HepG2 (cell line): ENCODE measurements around the gene CLCN4. TPM values are rescaled to one million over a fixed set of nuclear protein-coding genes. Genes with fewer than 3 reads are reported as not detected.

Source experiments
- ATAC-seq: fragments of 200-7000 bp; cut with Tn5 transposase; 3 replicates; pipeline ENCODE4 v1.9.1; 2020; ENCODE audit warnings: mild to moderate bottlenecking, moderate library complexity
- BruUV-seq: library from RNA; stranded (reverse); fragments of 400-500 nt; replicated peaks from 2 replicates; lab custom pipeline; 2021; lab: Mats Ljungman, UMichigan
- CTCF ChIA-PET: fragments of 300-600 bp; formaldehyde crosslinking; extraction: SDS; loops from one replicate; lab custom pipeline; 2021; ENCODE audit warnings: low total read pairs, inconsistent platforms, low intra/inter-chr PET ratio; lab: Yijun Ruan, JAX
- POLR2A ChIA-PET: fragments of 350-600 bp; sonication (Branson Sonifier 250); formaldehyde crosslinking; loops from one replicate; lab custom pipeline; 2020; ENCODE audit warnings: antibody characterized with exemption, inconsistent platforms; lab: Yijun Ruan, JAX
- DNase-seq: peaks from one replicate; pipeline ENCODE4 v3.0.0-alpha.2; 2015; ENCODE audit warnings: low spot score
- FAIRE-seq: peaks from 3 replicates; lab custom pipeline; 2011; peaks lifted over from hg19 to GRCh38; lab: Jason Lieb, UNC
- H2AFZ ChIP-seq: one replicate; pipeline ENCODE4 v1.6.1; 2011; ENCODE audit warnings: low read length, inconsistent platforms
- H3K27ac ChIP-seq: fragments of 300-600 bp; 3 replicates; pipeline ENCODE4 v1.8.0; 2011; ENCODE audit warnings: mixed run types, mild to moderate bottlenecking, mixed read lengths, low read length, inconsistent platforms; ENCODE audit not compliant: insufficient read depth; ENCODE audit errors: extremely low read length
- H3K27me3 ChIP-seq, 2 experiments: fragments of 200-600 bp in 1 of 2; 2 replicates in 1 of 2; 3 replicates in 1 of 2; pipeline versions ENCODE4 v1.6.0 to v1.8.0; 2011; ENCODE audit warnings: low read length in 2 of 2, mild to moderate bottlenecking in 2 of 2, moderate library complexity in 2 of 2, inconsistent platforms in 1 of 2; ENCODE audit not compliant: insufficient read depth in 2 of 2, control insufficient read depth in 1 of 2
- H3K36me3 ChIP-seq, 2 experiments: fragments of 200-600 bp in 1 of 2; replicated peaks in 1 of 2; 2 replicates in 1 of 2; 3 replicates in 1 of 2; pipeline versions ENCODE4 v1.5.1 to v1.8.0; 2011; ENCODE audit warnings: low read length in 2 of 2, inconsistent platforms in 1 of 2; ENCODE audit not compliant: insufficient read depth in 2 of 2, control insufficient read depth in 1 of 2
- H3K4me1 ChIP-seq: 2 replicates; pipeline ENCODE4 v1.5.1; 2012; ENCODE audit warnings: low read length, inconsistent platforms; ENCODE audit not compliant: insufficient read depth
- H3K4me2 ChIP-seq: 2 replicates; pipeline ENCODE4 v1.6.0; 2011; ENCODE audit warnings: low read depth, low read length, inconsistent platforms
- H3K4me3 ChIP-seq, 3 experiments: fragments of 200-600 bp in 1 of 3; sonication (generic), shearing (Covaris generic) in 1 of 3; replicated peaks in 1 of 3; 2 replicates each; pipeline ENCODE4 v1.5.1; 2011 to 2016; ENCODE audit warnings: low read length in 3 of 3, inconsistent platforms in 2 of 3, low read depth in 2 of 3, mild to moderate bottlenecking in 2 of 3, control low read depth in 1 of 3, mixed read lengths in 1 of 3; ENCODE audit not compliant: insufficient read depth in 1 of 3
- H3K79me2 ChIP-seq: one replicate; pipeline ENCODE4 v1.6.1; 2011; ENCODE audit warnings: low read length, inconsistent platforms; ENCODE audit not compliant: insufficient read depth
- H3K9ac ChIP-seq: 2 replicates; pipeline ENCODE4 v1.6.0; 2011; ENCODE audit warnings: mild to moderate bottlenecking, low read depth, low read length, inconsistent platforms; ENCODE audit not compliant: insufficient read depth
- H3K9me3 ChIP-seq: 2 replicates; pipeline ENCODE4 v1.5.1; 2012; ENCODE audit warnings: mild to moderate bottlenecking, low read length
- H4K20me1 ChIP-seq: 2 replicates; pipeline ENCODE4 v1.6.0; 2011; ENCODE audit warnings: inconsistent platforms, mild to moderate bottlenecking, low read length, moderate library complexity; ENCODE audit not compliant: insufficient read depth
- CBX1 ChIP-seq: IDR thresholded peaks from one replicate; pipeline ENCODE4 v1.6.1; 2016; ENCODE audit warnings: antibody characterized with exemption, low read depth
- ISL2 ChIP-seq: sonication (generic); formaldehyde crosslinking; IDR thresholded peaks from 2 replicates; pipeline ENCODE4 v1.5.0; 2020; ENCODE audit warnings: missing genetic modification reagents
- JUN ChIP-seq: sonication (generic); formaldehyde crosslinking; IDR thresholded peaks from 2 replicates; pipeline ENCODE4 v1.4.0; 2020; ENCODE audit warnings: mild to moderate bottlenecking, missing genetic modification reagents
- KLF15 ChIP-seq: sonication (generic); formaldehyde crosslinking; IDR thresholded peaks from 2 replicates; pipeline ENCODE4 v1.8.1; 2023; ENCODE audit warnings: borderline replicate concordance, mild to moderate bottlenecking, inconsistent platforms, missing genetic modification reagents, mixed read lengths
- MXD1 ChIP-seq: sonication (generic); formaldehyde crosslinking; IDR thresholded peaks from 2 replicates; pipeline ENCODE4 v1.4.0; 2020; ENCODE audit warnings: mild to moderate bottlenecking, missing genetic modification reagents
- ONECUT2 ChIP-seq: sonication (generic); formaldehyde crosslinking; IDR thresholded peaks from 2 replicates; pipeline ENCODE4 v1.4.0; 2020; ENCODE audit warnings: missing genetic modification reagents
- RARG ChIP-seq: sonication (generic); formaldehyde crosslinking; IDR thresholded peaks from 2 replicates; pipeline ENCODE4 v1.4.0; 2020; ENCODE audit warnings: low read depth, mild to moderate bottlenecking, missing genetic modification reagents
- SNAPC2 ChIP-seq: sonication (generic); formaldehyde crosslinking; IDR thresholded peaks from 2 replicates; pipeline ENCODE4 v1.8.1; 2022; ENCODE audit warnings: mild to moderate bottlenecking, missing genetic modification reagents
- TAF15 ChIP-seq: fragments of 200-400 bp; formaldehyde crosslinking; IDR thresholded peaks from one replicate; pipeline ENCODE4 v1.6.1; 2018; ENCODE audit warnings: mild to moderate bottlenecking, low read depth, low read length; ENCODE audit not compliant: poor library complexity, severe bottlenecking
- ZNF124 ChIP-seq: sonication (generic); formaldehyde crosslinking; IDR thresholded peaks from 2 replicates; pipeline ENCODE4 v1.4.0; 2020; ENCODE audit warnings: missing genetic modification reagents
- ZNF766 ChIP-seq: sonication (generic); formaldehyde crosslinking; IDR thresholded peaks from 2 replicates; pipeline ENCODE4 v1.5.0; 2020; ENCODE audit warnings: missing genetic modification reagents, borderline replicate concordance
- WGBS: methylation state at CpG from one replicate; pipeline ENCODE4 v1.1.6; 2017; ENCODE audit warnings: low lambda C conversion rate; 5-methylcytosine and 5-hydroxymethylcytosine counted together
- in situ Hi-C: cut with HindIII; loops from 2 replicates; pipeline ENCODE4 v1.10.0; 2017; ENCODE audit warnings: low pct_unique_long_range_greater_than_20kb; ENCODE audit not compliant: extremely low pct_ligation_motif_present
- intact Hi-C: fragments of 100-400 bp; cut with micrococcal nuclease; formaldehyde crosslinking; loops from one replicate; pipeline ENCODE4 v1.10.0; 2022; ENCODE audit not compliant: unreplicated experiment
- polyA plus RNA-seq, 8 experiments: library from polyadenylated mRNA; depleted of rRNA in 3 of 8; stranded (reverse) in 7 of 8; unstranded in 1 of 8; fragments of >200 nt; fragmentation: Illumina TruSeq in 4 of 8; extraction: Trizol in 4 of 8; gene quantifications; 2 replicates each; pipeline versions ENCODE4 v1.2.1 to v1.2.3, GENCODE V29; 2011 to 2016; ENCODE audit warnings: low read depth in 4 of 8, missing spikeins in 1 of 8, mixed read lengths in 1 of 8; ENCODE audit not compliant: insufficient read depth in 1 of 8
- total RNA-seq, 5 experiments: library from RNA; depleted of rRNA; stranded (reverse); fragments of >200 nt; fragmentation: Illumina TruSeq; extraction: Trizol; gene quantifications; 2 replicates each; pipeline ENCODE4 v1.2.3, GENCODE V29; 2016; ENCODE audit warnings: low read depth in 1 of 5
- TF ChIP-seq, protein P1 (sequence below): sonication (generic); formaldehyde crosslinking; IDR thresholded peaks from 2 replicates; pipeline ENCODE4 v1.4.0; 2020; ENCODE audit warnings: missing genetic modification reagents
- TF ChIP-seq, protein P2 (sequence below): sonication (generic); formaldehyde crosslinking; IDR thresholded peaks from 2 replicates; pipeline ENCODE4 v1.5.0; 2020; ENCODE audit warnings: missing genetic modification reagents, mild to moderate bottlenecking, borderline replicate concordance
- TF ChIP-seq, protein P3 (sequence below): sonication (generic); formaldehyde crosslinking; IDR thresholded peaks from 2 replicates; pipeline ENCODE4 v1.4.0; 2020; ENCODE audit warnings: missing genetic modification reagents

The CLCN4 gene
- total and polyA plus RNA-seq, 2 of the 13 experiments (the other 11 are each of a cell fraction or from before 2014, with no cell fraction given), result 1.8 to 2.5 TPM

DNA sequence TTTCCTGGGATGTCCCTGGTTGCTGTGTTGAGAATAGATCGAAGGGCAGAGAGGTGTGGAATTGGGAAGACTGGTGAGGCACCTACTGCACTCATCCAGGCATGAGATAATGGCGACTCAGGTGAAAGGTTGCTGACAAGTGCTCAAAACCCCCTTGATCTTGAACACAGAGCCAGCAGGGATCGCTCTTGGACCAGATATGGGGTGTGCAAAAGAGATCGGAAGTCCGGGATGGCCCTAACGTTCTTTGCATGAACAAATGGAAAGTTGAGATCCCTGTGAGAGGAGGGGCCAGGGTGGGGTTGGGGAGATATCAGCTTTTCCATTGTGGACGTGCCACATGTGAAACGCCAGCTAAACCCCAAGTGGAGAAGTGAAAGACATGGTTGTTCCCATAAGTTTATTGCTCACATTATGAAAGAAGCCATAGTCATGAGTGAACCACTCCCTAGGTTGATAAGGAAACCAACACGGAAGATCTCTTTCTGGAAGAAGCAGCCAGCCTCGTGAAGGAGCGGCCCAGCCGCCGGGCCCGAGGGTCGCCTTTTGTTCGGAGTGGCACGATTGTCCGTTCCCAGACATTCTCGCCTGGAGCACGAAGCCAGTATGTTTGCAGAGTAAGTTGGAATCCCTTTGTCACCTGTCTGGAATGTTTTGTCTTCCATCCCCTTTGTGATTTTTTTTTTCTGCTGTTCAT is 22.6 kb upstream of the CLCN4 start:
- intact Hi-C loops, result no loop called here
- Histone ChIP-seq H3K79me2 (no peaks in the 10 kb centered on the region), H3K36me3 (no peaks in the 10 kb centered on the region), H2AFZ (no peak overlapping the region), H3K9me3 (no peaks in the 10 kb centered on the region), H3K4me3 (no peak overlapping the region), H4K20me1 (no peaks in the 10 kb centered on the region), H3K9ac (no peak overlapping the region), H3K4me1 (no peaks in the 10 kb centered on the region), H3K27ac (no peak overlapping the region), H3K27me3 (no peaks in the 10 kb centered on the region), H3K4me2 (no peak overlapping the region)
- CTCF ChIA-PET, result no interaction called here
- BruUV-seq, result no TSS peak
- FAIRE-seq (no peak), DNase-seq (no peak), ATAC-seq (no peak)
- POLR2A ChIA-PET, result no interaction called here
- TF ChIP-seq, protein P1, sequence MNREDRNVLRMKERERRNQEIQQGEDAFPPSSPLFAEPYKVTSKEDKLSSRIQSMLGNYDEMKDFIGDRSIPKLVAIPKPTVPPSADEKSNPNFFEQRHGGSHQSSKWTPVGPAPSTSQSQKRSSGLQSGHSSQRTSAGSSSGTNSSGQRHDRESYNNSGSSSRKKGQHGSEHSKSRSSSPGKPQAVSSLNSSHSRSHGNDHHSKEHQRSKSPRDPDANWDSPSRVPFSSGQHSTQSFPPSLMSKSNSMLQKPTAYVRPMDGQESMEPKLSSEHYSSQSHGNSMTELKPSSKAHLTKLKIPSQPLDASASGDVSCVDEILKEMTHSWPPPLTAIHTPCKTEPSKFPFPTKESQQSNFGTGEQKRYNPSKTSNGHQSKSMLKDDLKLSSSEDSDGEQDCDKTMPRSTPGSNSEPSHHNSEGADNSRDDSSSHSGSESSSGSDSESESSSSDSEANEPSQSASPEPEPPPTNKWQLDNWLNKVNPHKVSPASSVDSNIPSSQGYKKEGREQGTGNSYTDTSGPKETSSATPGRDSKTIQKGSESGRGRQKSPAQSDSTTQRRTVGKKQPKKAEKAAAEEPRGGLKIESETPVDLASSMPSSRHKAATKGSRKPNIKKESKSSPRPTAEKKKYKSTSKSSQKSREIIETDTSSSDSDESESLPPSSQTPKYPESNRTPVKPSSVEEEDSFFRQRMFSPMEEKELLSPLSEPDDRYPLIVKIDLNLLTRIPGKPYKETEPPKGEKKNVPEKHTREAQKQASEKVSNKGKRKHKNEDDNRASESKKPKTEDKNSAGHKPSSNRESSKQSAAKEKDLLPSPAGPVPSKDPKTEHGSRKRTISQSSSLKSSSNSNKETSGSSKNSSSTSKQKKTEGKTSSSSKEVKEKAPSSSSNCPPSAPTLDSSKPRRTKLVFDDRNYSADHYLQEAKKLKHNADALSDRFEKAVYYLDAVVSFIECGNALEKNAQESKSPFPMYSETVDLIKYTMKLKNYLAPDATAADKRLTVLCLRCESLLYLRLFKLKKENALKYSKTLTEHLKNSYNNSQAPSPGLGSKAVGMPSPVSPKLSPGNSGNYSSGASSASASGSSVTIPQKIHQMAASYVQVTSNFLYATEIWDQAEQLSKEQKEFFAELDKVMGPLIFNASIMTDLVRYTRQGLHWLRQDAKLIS (CRISPR knock-in tag), result no peak
- TF ChIP-seq CBX1, result no peak
- TF ChIP-seq SNAPC2 (CRISPR knock-in tag), result no peak
- no peak for TF ChIP-seq RARG (CRISPR knock-in tag)
- no peak for TF ChIP-seq ISL2 (CRISPR knock-in tag)
- TF ChIP-seq, protein P2, sequence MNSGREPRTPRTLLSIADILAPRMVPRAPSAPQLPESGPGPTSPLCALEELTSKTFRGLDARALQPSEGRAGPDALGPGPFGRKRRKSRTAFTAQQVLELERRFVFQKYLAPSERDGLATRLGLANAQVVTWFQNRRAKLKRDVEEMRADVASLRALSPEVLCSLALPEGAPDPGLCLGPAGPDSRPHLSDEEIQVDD (CRISPR knock-in tag), result no peak
- no peak for TF ChIP-seq ONECUT2
- TF ChIP-seq KLF15 (CRISPR knock-in tag), result no peak
- no peak for TF ChIP-seq ZNF766
- TF ChIP-seq, protein P3, sequence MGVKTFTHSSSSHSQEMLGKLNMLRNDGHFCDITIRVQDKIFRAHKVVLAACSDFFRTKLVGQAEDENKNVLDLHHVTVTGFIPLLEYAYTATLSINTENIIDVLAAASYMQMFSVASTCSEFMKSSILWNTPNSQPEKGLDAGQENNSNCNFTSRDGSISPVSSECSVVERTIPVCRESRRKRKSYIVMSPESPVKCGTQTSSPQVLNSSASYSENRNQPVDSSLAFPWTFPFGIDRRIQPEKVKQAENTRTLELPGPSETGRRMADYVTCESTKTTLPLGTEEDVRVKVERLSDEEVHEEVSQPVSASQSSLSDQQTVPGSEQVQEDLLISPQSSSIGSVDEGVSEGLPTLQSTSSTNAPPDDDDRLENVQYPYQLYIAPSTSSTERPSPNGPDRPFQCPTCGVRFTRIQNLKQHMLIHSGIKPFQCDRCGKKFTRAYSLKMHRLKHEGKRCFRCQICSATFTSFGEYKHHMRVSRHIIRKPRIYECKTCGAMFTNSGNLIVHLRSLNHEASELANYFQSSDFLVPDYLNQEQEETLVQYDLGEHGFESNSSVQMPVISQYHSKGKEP (CRISPR knock-in tag), result no peak
- TF ChIP-seq MXD1 (CRISPR knock-in tag), result no peak
- TF ChIP-seq JUN (CRISPR knock-in tag), result no peak
- TF ChIP-seq TAF15, result no peak
- no peak for TF ChIP-seq ZNF124 (CRISPR knock-in tag)
- in situ Hi-C loops, result no loop called here
- 93% methylated on average over 14 of the region's 20 CpGs for WGBS
